A204.1 (cell line): ENCODE results near the gene NIM1K.
"Not testable (repeated sequence)": the region's sequence is repeated elsewhere in the genome, so short reads cannot be mapped to it uniquely, and the experiment has no call there.

Experiments
- FAIRE-seq: peaks from 2 replicates; lab custom pipeline; 2012; peaks lifted over from hg19 to GRCh38; lab: Jason Lieb, UNC

NIM1K gene

GRCh38 chr5:43314724-43315123 lies 122.7 kb downstream of the NIM1K start:
- FAIRE-seq, result no peak

- FAIRE-seq, result no peak
Observed at GRCh38 chr5:43315263-43315662, 123.2 kb downstream of the NIM1K start.

DNA sequence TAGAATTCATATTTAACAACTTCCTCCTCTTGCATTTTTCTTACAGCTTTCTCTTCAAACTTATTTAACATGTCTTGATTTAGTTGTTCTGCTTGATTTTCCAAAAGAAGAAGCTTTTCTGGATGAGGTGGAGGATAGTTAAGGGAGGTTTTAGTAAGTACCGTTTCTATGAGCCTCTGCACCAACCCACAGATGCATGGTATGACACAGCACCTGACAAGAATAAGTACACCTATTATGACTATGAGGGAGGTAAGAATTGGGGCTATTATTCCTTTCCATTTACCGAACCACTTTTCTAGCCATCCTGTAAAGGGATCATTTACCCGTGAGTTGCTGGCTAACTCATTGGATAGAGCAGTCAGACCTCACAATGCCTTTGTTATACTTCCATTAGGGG lies 123.7 kb downstream of the NIM1K start:
- FAIRE-seq, result no peak

DNA sequence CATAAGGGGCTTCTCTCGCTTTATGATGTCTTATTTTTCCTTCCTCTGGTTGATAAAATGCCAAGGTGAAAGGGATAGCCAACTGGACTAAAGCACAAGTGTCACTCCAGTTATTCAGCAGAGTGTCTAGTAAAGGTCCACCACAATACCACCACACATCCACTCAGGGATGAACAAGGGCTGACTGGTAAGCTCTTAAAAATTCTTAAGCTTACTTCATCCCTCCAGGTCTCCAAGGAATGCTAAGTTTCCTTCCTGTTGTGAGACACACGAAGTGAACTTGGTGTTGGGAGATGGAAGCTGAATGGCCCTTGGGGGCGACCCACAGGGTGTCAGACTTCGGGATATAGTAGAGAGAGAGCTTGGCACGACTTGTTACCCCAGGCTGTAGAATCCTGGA lies 124.4 kb downstream of the NIM1K start:
- FAIRE-seq, result no peak

DNA sequence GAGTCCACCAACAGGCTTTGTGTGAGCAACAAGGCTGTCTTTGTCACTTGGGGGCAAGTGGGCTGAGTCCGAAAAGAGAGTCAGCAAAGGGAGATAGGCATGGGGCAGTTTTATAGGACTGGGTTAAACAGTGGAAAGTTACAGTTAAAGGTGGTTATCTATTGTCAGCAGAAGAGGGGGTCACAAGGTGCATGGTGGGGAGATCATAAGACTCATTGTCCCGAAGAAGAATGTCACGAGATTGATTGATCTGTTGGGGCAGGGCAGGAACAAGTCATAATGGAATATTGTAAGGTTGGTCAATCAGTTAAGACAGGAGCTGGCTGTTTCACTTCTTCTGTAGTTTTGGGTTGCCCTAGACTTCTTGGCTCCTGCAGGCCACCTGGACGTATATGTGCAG lies 128.8 kb downstream of the NIM1K start:
- no peak for FAIRE-seq

- not testable (repeated sequence) for FAIRE-seq
Observed at GRCh38 chr5:43323488-43323887, 131.5 kb downstream of the NIM1K start.

GRCh38 chr5:43325624-43326023 lies 133.6 kb downstream of the NIM1K start:
- FAIRE-seq, result not testable (repeated sequence)
